Measurements from ENCODE around the gene ATG5. TPM values are rescaled to one million over a fixed set of nuclear protein-coding genes. Genes with fewer than 3 reads are reported as not detected.

ATG5 gene
- total and polyA plus RNA-seq, 9 of the 15 experiments (the other 6 are each of a cell fraction or from before 2014, with no cell fraction given): 29.0 to 80.0 (median 53.2) TPM

GRCh38 chr6:106279179-106279578 lies 46.4 kb downstream of the ATG5 start (continued):
- TF ChIP-seq, protein P1, sequence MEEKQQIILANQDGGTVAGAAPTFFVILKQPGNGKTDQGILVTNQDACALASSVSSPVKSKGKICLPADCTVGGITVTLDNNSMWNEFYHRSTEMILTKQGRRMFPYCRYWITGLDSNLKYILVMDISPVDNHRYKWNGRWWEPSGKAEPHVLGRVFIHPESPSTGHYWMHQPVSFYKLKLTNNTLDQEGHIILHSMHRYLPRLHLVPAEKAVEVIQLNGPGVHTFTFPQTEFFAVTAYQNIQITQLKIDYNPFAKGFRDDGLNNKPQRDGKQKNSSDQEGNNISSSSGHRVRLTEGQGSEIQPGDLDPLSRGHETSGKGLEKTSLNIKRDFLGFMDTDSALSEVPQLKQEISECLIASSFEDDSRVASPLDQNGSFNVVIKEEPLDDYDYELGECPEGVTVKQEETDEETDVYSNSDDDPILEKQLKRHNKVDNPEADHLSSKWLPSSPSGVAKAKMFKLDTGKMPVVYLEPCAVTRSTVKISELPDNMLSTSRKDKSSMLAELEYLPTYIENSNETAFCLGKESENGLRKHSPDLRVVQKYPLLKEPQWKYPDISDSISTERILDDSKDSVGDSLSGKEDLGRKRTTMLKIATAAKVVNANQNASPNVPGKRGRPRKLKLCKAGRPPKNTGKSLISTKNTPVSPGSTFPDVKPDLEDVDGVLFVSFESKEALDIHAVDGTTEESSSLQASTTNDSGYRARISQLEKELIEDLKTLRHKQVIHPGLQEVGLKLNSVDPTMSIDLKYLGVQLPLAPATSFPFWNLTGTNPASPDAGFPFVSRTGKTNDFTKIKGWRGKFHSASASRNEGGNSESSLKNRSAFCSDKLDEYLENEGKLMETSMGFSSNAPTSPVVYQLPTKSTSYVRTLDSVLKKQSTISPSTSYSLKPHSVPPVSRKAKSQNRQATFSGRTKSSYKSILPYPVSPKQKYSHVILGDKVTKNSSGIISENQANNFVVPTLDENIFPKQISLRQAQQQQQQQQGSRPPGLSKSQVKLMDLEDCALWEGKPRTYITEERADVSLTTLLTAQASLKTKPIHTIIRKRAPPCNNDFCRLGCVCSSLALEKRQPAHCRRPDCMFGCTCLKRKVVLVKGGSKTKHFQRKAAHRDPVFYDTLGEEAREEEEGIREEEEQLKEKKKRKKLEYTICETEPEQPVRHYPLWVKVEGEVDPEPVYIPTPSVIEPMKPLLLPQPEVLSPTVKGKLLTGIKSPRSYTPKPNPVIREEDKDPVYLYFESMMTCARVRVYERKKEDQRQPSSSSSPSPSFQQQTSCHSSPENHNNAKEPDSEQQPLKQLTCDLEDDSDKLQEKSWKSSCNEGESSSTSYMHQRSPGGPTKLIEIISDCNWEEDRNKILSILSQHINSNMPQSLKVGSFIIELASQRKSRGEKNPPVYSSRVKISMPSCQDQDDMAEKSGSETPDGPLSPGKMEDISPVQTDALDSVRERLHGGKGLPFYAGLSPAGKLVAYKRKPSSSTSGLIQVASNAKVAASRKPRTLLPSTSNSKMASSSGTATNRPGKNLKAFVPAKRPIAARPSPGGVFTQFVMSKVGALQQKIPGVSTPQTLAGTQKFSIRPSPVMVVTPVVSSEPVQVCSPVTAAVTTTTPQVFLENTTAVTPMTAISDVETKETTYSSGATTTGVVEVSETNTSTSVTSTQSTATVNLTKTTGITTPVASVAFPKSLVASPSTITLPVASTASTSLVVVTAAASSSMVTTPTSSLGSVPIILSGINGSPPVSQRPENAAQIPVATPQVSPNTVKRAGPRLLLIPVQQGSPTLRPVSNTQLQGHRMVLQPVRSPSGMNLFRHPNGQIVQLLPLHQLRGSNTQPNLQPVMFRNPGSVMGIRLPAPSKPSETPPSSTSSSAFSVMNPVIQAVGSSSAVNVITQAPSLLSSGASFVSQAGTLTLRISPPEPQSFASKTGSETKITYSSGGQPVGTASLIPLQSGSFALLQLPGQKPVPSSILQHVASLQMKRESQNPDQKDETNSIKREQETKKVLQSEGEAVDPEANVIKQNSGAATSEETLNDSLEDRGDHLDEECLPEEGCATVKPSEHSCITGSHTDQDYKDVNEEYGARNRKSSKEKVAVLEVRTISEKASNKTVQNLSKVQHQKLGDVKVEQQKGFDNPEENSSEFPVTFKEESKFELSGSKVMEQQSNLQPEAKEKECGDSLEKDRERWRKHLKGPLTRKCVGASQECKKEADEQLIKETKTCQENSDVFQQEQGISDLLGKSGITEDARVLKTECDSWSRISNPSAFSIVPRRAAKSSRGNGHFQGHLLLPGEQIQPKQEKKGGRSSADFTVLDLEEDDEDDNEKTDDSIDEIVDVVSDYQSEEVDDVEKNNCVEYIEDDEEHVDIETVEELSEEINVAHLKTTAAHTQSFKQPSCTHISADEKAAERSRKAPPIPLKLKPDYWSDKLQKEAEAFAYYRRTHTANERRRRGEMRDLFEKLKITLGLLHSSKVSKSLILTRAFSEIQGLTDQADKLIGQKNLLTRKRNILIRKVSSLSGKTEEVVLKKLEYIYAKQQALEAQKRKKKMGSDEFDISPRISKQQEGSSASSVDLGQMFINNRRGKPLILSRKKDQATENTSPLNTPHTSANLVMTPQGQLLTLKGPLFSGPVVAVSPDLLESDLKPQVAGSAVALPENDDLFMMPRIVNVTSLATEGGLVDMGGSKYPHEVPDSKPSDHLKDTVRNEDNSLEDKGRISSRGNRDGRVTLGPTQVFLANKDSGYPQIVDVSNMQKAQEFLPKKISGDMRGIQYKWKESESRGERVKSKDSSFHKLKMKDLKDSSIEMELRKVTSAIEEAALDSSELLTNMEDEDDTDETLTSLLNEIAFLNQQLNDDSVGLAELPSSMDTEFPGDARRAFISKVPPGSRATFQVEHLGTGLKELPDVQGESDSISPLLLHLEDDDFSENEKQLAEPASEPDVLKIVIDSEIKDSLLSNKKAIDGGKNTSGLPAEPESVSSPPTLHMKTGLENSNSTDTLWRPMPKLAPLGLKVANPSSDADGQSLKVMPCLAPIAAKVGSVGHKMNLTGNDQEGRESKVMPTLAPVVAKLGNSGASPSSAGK (IDR thresholded peaks at IDR 0.05): no peak
- no peak for TF ChIP-seq ZNF644 (tag; IDR thresholded peaks at IDR 0.05; ENCODE audit: low read depth)
- TF ChIP-seq MYBL2 (IDR thresholded peaks at IDR 0.05; ENCODE audit: low read depth): no peak
- no peak for TF ChIP-seq MYBL2 (CRISPR knock-in tag; IDR thresholded peaks at IDR 0.05; ENCODE audit: borderline replicate concordance)
- no peak for TF ChIP-seq ZFP30 (CRISPR knock-in tag; IDR thresholded peaks at IDR 0.05; ENCODE audit: borderline replicate concordance)
- no peak for TF ChIP-seq NUFIP1 (IDR thresholded peaks at IDR 0.05; ENCODE audit: partially characterized antibody)

Data from K562 (cell line).